H9 (cell line): ENCODE data around the gene ADTRP. TPM values are rescaled to one million over a fixed set of nuclear protein-coding genes. Genes with fewer than 3 reads are reported as not detected.

Source experiments
- DNase-seq: peaks from one replicate; pipeline ENCODE4 v3.0.0-alpha.2; 2017
- H2AFZ ChIP-seq: one replicate; pipeline ENCODE4 v1.6.1; 2013; ENCODE audit warnings: mild to moderate bottlenecking, low read length, control low read depth, moderate library complexity
- H2AK5ac ChIP-seq: 2 replicates; pipeline ENCODE4 v1.6.1; 2013; ENCODE audit warnings: low read length, control low read depth, mixed read lengths; ENCODE audit not compliant: insufficient read length
- H2BK120ac ChIP-seq: one replicate; pipeline ENCODE4 v1.6.1; 2013; ENCODE audit warnings: low read depth, mild to moderate bottlenecking, low read length, control low read depth, inconsistent platforms; ENCODE audit not compliant: poor library complexity, severe bottlenecking
- H2BK12ac ChIP-seq: 2 replicates; pipeline ENCODE4 v1.6.1; 2013; ENCODE audit warnings: low read length, control low read depth, mixed read lengths, low read depth; ENCODE audit not compliant: insufficient read length
- H2BK15ac ChIP-seq: 2 replicates; pipeline ENCODE4 v1.6.1; 2013; ENCODE audit warnings: low read depth, low read length, control low read depth
- H2BK20ac ChIP-seq: one replicate; pipeline ENCODE4 v1.6.1; 2013; ENCODE audit warnings: low read depth, mild to moderate bottlenecking, low read length, control low read depth, inconsistent platforms; ENCODE audit not compliant: poor library complexity, severe bottlenecking
- H2BK5ac ChIP-seq: 2 replicates; pipeline ENCODE4 v1.6.1; 2013; ENCODE audit warnings: low read length, control low read depth, mixed read lengths; ENCODE audit not compliant: insufficient read length
- H3K14ac ChIP-seq: 2 replicates; pipeline ENCODE4 v1.6.1; 2013; ENCODE audit warnings: low read length, control low read depth; ENCODE audit not compliant: insufficient read depth
- H3K18ac ChIP-seq: 2 replicates; pipeline ENCODE4 v1.6.1; 2013; ENCODE audit warnings: low read depth, mild to moderate bottlenecking, mixed read lengths, low read length, control low read depth; ENCODE audit not compliant: insufficient read length
- H3K23ac ChIP-seq: 2 replicates; pipeline ENCODE4 v1.6.1; 2013; ENCODE audit warnings: low read length, control low read depth, mixed read lengths, low read depth; ENCODE audit not compliant: insufficient read length
- H3K23me2 ChIP-seq: 2 replicates; pipeline ENCODE4 v1.6.1; 2013; ENCODE audit warnings: low read depth, mild to moderate bottlenecking, mixed read lengths, low read length, control low read depth; ENCODE audit not compliant: insufficient read length, poor library complexity, severe bottlenecking
- H3K27ac ChIP-seq: 2 replicates; pipeline ENCODE4 v1.5.1; 2013; ENCODE audit warnings: low read length, control low read depth, mixed read lengths, low read depth; ENCODE audit not compliant: insufficient read length
- H3K27me3 ChIP-seq: 2 replicates; pipeline ENCODE4 v1.6.1; 2013; ENCODE audit warnings: low read length, control low read depth, inconsistent platforms; ENCODE audit not compliant: insufficient read depth
- H3K4ac ChIP-seq: 2 replicates; pipeline ENCODE4 v1.6.1; 2013; ENCODE audit warnings: low read depth, mild to moderate bottlenecking, control low read depth, inconsistent platforms, low read length, moderate library complexity
- H3K4me1 ChIP-seq: 2 replicates; pipeline ENCODE4 v1.6.1; 2013; ENCODE audit warnings: low read length, control low read depth, inconsistent platforms; ENCODE audit not compliant: insufficient read depth
- H3K4me2 ChIP-seq: 2 replicates; pipeline ENCODE4 v1.6.1; 2013; ENCODE audit warnings: low read length, control low read depth, mixed read lengths; ENCODE audit not compliant: insufficient read length, insufficient read depth
- H3K56ac ChIP-seq: 2 replicates; pipeline ENCODE4 v1.6.1; 2013; ENCODE audit warnings: low read depth, mild to moderate bottlenecking, mixed read lengths, low read length, control low read depth; ENCODE audit not compliant: insufficient read length
- H3K79me1 ChIP-seq: 2 replicates; pipeline ENCODE4 v1.6.1; 2013; ENCODE audit warnings: low read depth, mild to moderate bottlenecking, moderate library complexity, low read length, control low read depth, inconsistent platforms; ENCODE audit not compliant: insufficient read depth, poor library complexity, severe bottlenecking
- H3K79me2 ChIP-seq: 2 replicates; pipeline ENCODE4 v1.6.1; 2013; ENCODE audit warnings: low read length, control low read depth, inconsistent platforms; ENCODE audit not compliant: insufficient read depth
- H3K9ac ChIP-seq: 2 replicates; pipeline ENCODE4 v1.6.1; 2013; ENCODE audit warnings: low read length, control low read depth, mixed read lengths; ENCODE audit not compliant: insufficient read length; ENCODE audit errors: extremely low read depth
- H3K9me3 ChIP-seq: one replicate; pipeline ENCODE4 v1.6.1; 2013; ENCODE audit warnings: low read depth, low read length, inconsistent platforms; ENCODE audit not compliant: control insufficient read depth
- H3T11ph ChIP-seq: one replicate; pipeline ENCODE4 v1.6.1; 2013; ENCODE audit warnings: mild to moderate bottlenecking, low read length, control low read depth, inconsistent platforms
- H4K20me1 ChIP-seq: one replicate; pipeline ENCODE4 v1.6.1; 2013; ENCODE audit not compliant: control insufficient read depth, insufficient read length, insufficient read depth
- H4K5ac ChIP-seq: 2 replicates; pipeline ENCODE4 v1.6.1; 2013; ENCODE audit warnings: low read depth, mild to moderate bottlenecking, mixed read lengths, low read length, control low read depth; ENCODE audit not compliant: insufficient read length
- H4K8ac ChIP-seq: replicated peaks from 2 replicates; pipeline ENCODE4 v1.6.1; 2013; ENCODE audit warnings: low read length, control low read depth, mixed read lengths, low read depth; ENCODE audit not compliant: insufficient read length
- H4K91ac ChIP-seq: 2 replicates; pipeline ENCODE4 v1.6.1; 2013; ENCODE audit warnings: low read depth, mild to moderate bottlenecking, moderate library complexity, mixed read lengths, low read length, control low read depth; ENCODE audit not compliant: insufficient read length
- H3K27ac Mint-ChIP-seq, 3 experiments: 2 replicates in 2 of 3; 3 replicates in 1 of 3; pipeline ENCODE4 v1.8.0; 2020 to 2021; ENCODE audit warnings: mixed read lengths in 3 of 3, mild to moderate bottlenecking in 1 of 3, moderate library complexity in 1 of 3
- H3K27me3 Mint-ChIP-seq: 2 replicates; pipeline ENCODE4 v1.8.0; 2021; ENCODE audit warnings: low read depth, mild to moderate bottlenecking, moderate library complexity, mixed read lengths
- H3K36me3 Mint-ChIP-seq, 3 experiments: 2 replicates in 2 of 3; 3 replicates in 1 of 3; pipeline ENCODE4 v1.8.0; 2020 to 2021; ENCODE audit warnings: low read depth in 3 of 3, mixed read lengths in 3 of 3; ENCODE audit not compliant: insufficient read depth in 1 of 3
- H3K4me1 Mint-ChIP-seq, 2 experiments: 2 replicates each; pipeline ENCODE4 v1.8.0; 2020; ENCODE audit warnings: mixed read lengths in 2 of 2
- H3K4me3 Mint-ChIP-seq, 2 experiments: 2 replicates in 1 of 2; 3 replicates in 1 of 2; pipeline ENCODE4 v1.8.0; 2020 to 2021; ENCODE audit warnings: mild to moderate bottlenecking in 2 of 2, mixed read lengths in 2 of 2, moderate library complexity in 1 of 2
- H3K9me3 Mint-ChIP-seq, 2 experiments: 2 replicates in 1 of 2; 3 replicates in 1 of 2; pipeline ENCODE4 v1.8.0; 2020; ENCODE audit warnings: mild to moderate bottlenecking in 2 of 2, mixed read lengths in 2 of 2, moderate library complexity in 1 of 2
- WGBS: extraction: QIAGEN DNeasy Blood & Tissue Kit; methylation state at CpG from one replicate; pipeline ENCODE4 v1.1.7; 2013; ENCODE audit warnings: missing lambda C conversion rate, low lambda C conversion rate, mixed read lengths; ENCODE audit not compliant: insufficient read length; ENCODE audit errors: extremely low coverage; 5-methylcytosine and 5-hydroxymethylcytosine counted together
- total RNA-seq: library from RNA; stranded (reverse); gene quantifications from 2 replicates; pipeline ENCODE4 v1.2.1, GENCODE V29; 2021
- TF ChIP-seq, protein P1 (sequence below): fragments of 200-600 bp; sonication (generic); conservative IDR thresholded peaks from 3 replicates; pipeline ENCODE4 v1.8.0; 2021; ENCODE audit warnings: antibody characterized with exemption, mild to moderate bottlenecking

ADTRP gene
- total RNA-seq, 1 experiment from 2014 or later = not detected

DNA sequence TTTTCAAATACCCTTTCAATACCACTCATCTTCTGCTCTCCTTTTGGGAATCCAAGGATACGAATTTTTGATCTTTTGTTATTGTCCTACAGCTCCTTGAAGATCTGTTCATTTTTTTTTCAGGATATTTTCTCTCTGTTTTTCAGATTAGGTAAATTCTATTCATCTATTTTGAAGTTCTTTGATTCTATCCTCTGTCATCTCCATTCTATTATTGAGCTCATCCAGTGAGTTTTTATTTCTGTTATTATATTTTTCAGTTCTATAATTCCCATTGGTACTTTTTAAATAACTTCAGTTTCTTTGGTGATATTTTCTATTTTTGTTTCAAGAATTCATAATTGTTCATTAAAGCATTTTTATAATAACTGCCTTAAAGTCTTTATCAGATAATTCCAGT lies 14.7 kb upstream of the ADTRP start:
- Histone ChIP-seq H4K20me1 (no peaks in the 10 kb centered on the region), H3K9ac (no peak overlapping the region), H2BK12ac (no peak overlapping the region), H3K4me1 (peaks cover 12% of the 10 kb centered on the region; the same call in 1 of the 2 replicates), H3K14ac (no peak overlapping the region), H3K27ac (no peak overlapping the region), H3K27me3 (no peaks in the 10 kb centered on the region), H2BK120ac (no peak overlapping the region), H4K5ac (no peak overlapping the region), H4K8ac (no peak overlapping the region), H2BK15ac (no peak overlapping the region), H2AFZ (no peak overlapping the region), H3K79me1 (no peaks in the 10 kb centered on the region), H3K4ac (no peak overlapping the region), H3T11ph (no peak overlapping the region), H4K91ac (no peak overlapping the region), H3K56ac (no peak overlapping the region), H2BK5ac (no peak overlapping the region), H3K9me3 (no peaks in the 10 kb centered on the region), H3K23me2 (no peaks in the 10 kb centered on the region), H3K4me2 (no peak overlapping the region), H3K18ac (no peak overlapping the region), H2BK20ac (no peak overlapping the region), H3K79me2 (no peaks in the 10 kb centered on the region), H2AK5ac (no peak overlapping the region), H3K23ac (no peak overlapping the region)
- Mint-ChIP-seq H3K9me3 (peaks cover 0 to 4% of the 10 kb centered on the region in 2 experiments; a peak in 3 of 5 replicates), H3K36me3 (peaks cover 0 to 8% (median 0%) of the 10 kb centered on the region in 3 experiments; a peak in 3 of 7 replicates), H3K4me3 (no peak overlapping the region), H3K27me3 (no peaks in the 10 kb centered on the region), H3K4me1 (peaks cover 10 to 17% of the 10 kb centered on the region in 2 experiments), H3K27ac (0 out of 7 replicates have a peak overlapping the region, but pooled peaks of 1 of the 3 experiments have one; percentile 46)
- TF ChIP-seq, protein P1, sequence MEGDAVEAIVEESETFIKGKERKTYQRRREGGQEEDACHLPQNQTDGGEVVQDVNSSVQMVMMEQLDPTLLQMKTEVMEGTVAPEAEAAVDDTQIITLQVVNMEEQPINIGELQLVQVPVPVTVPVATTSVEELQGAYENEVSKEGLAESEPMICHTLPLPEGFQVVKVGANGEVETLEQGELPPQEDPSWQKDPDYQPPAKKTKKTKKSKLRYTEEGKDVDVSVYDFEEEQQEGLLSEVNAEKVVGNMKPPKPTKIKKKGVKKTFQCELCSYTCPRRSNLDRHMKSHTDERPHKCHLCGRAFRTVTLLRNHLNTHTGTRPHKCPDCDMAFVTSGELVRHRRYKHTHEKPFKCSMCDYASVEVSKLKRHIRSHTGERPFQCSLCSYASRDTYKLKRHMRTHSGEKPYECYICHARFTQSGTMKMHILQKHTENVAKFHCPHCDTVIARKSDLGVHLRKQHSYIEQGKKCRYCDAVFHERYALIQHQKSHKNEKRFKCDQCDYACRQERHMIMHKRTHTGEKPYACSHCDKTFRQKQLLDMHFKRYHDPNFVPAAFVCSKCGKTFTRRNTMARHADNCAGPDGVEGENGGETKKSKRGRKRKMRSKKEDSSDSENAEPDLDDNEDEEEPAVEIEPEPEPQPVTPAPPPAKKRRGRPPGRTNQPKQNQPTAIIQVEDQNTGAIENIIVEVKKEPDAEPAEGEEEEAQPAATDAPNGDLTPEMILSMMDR = no peak
- no peak for DNase-seq
- no CpG with 5 or more reads among the region's 1 CpG for WGBS
